OCI-LY7 (cell line): ENCODE results near the gene RPL37A. TPM values are rescaled to one million over a fixed set of nuclear protein-coding genes. Genes with fewer than 3 reads are reported as not detected.

Experiments used
- BruUV-seq: library from RNA; stranded (reverse); fragments of 400-500 nt; replicated peaks from 2 replicates; lab custom pipeline; 2021; lab: Mats Ljungman, UMichigan
- CTCF ChIA-PET: fragments of 300-600 bp; sonication (Branson Sonifier 250); formaldehyde crosslinking; loops from one replicate; lab custom pipeline; 2022; ENCODE audit warnings: antibody characterized with exemption; ENCODE audit not compliant: unreplicated experiment; lab: Charles Lee
- POLR2A ChIA-PET: fragments of 300-600 bp; sonication (Branson Sonifier 250); formaldehyde crosslinking; loops from one replicate; lab custom pipeline; 2022; ENCODE audit warnings: antibody characterized with exemption; lab: Charles Lee
- DNase-seq: peaks from one replicate; pipeline ENCODE4 v3.0.0-alpha.2; 2015; ENCODE audit warnings: low spot score
- H2AFZ ChIP-seq: fragments of 200-600 bp; sonication (generic), shearing (Covaris generic); 2 replicates; pipeline ENCODE4 v1.6.1; 2014; ENCODE audit warnings: mild to moderate bottlenecking, antibody characterized with exemption, low read length, moderate library complexity
- H3K27ac ChIP-seq: fragments of 200-600 bp; sonication (generic); 2 replicates; pipeline ENCODE4 v1.5.1; 2014; ENCODE audit warnings: mixed run types, low read depth, mild to moderate bottlenecking, moderate library complexity, low read length, inconsistent platforms; ENCODE audit not compliant: poor library complexity, severe bottlenecking
- H3K36me3 ChIP-seq: fragments of 200-600 bp; sonication (generic); 2 replicates; pipeline ENCODE4 v1.6.1; 2014; ENCODE audit warnings: mild to moderate bottlenecking, antibody characterized with exemption, low read length, moderate library complexity, mixed read lengths; ENCODE audit not compliant: insufficient read depth
- H3K4me1 ChIP-seq: fragments of 200-600 bp; sonication (generic); 2 replicates; pipeline ENCODE4 v1.5.1; 2014; ENCODE audit warnings: mild to moderate bottlenecking, low read length; ENCODE audit not compliant: insufficient read depth, poor library complexity, severe bottlenecking
- H3K4me2 ChIP-seq: fragments of 200-600 bp; sonication (generic); 2 replicates; pipeline ENCODE4 v1.6.1; 2014; ENCODE audit warnings: mild to moderate bottlenecking, low read length
- H3K4me3 ChIP-seq: fragments of 200-600 bp; sonication (generic); 2 replicates; pipeline ENCODE4 v1.5.1; 2014; ENCODE audit warnings: mild to moderate bottlenecking, low read depth, low read length; ENCODE audit not compliant: poor library complexity, severe bottlenecking
- H3K79me2 ChIP-seq: fragments of 200-600 bp; sonication (generic); 2 replicates; pipeline ENCODE4 v1.6.1; 2016; ENCODE audit warnings: low read depth, mild to moderate bottlenecking, low read length, moderate library complexity, mixed read lengths; ENCODE audit not compliant: insufficient read depth
- H3K9me2 ChIP-seq: fragments of 200-600 bp; sonication (generic); 2 replicates; pipeline ENCODE4 v1.6.1; 2016; ENCODE audit warnings: mild to moderate bottlenecking, low read length, mixed read lengths; ENCODE audit not compliant: insufficient read depth
- H3K9me3 ChIP-seq: fragments of 200-600 bp; sonication (generic); 2 replicates; pipeline ENCODE4 v1.6.1; 2014; ENCODE audit warnings: mild to moderate bottlenecking, mixed run types, low read length, mixed read lengths
- H4K20me1 ChIP-seq: fragments of 200-600 bp; sonication (generic); 2 replicates; pipeline ENCODE4 v1.6.1; 2014; ENCODE audit warnings: mild to moderate bottlenecking, antibody characterized with exemption, low read length, moderate library complexity, mixed read lengths; ENCODE audit not compliant: insufficient read depth
- CTCF ChIP-seq: fragments of 200-600 bp; sonication (generic); conservative IDR thresholded peaks from 2 replicates; pipeline ENCODE4 v1.5.1; 2014; ENCODE audit warnings: mild to moderate bottlenecking, antibody characterized with exemption, low read length, moderate library complexity, mixed read lengths
- EZH2phosphoT487 ChIP-seq: fragments of 200-600 bp; sonication (generic); IDR thresholded peaks from 2 replicates; pipeline ENCODE4 v1.6.1; 2018; ENCODE audit warnings: low read depth, borderline replicate concordance, mild to moderate bottlenecking, mixed run types, antibody characterized with exemption, low read length, moderate library complexity, mixed read lengths
- intact Hi-C: fragments of 100-400 bp; cut with micrococcal nuclease; formaldehyde crosslinking; loops from one replicate; pipeline ENCODE4 v1.10.0; 2022; ENCODE audit not compliant: unreplicated experiment
- total RNA-seq, 2 experiments: library from RNA; depleted of rRNA in 1 of 2; stranded (reverse); fragments of >200 nt in 1 of 2; shearing (Covaris generic) in 1 of 2; gene quantifications; 2 replicates each; pipeline ENCODE4 v1.2.3, GENCODE V29; 2014 to 2022

Gene RPL37A
- total RNA-seq, 2 experiments from 2014 or later: 3,500 to 4,020 TPM

- Histone ChIP-seq H3K4me2 (no peak overlapping the region), H3K9me2 (no peaks in the 10 kb centered on the region), H4K20me1 (no peaks in the 10 kb centered on the region), H3K9me3 (no peaks in the 10 kb centered on the region), H3K4me3 (no peak overlapping the region), H3K79me2 (no peaks in the 10 kb centered on the region), H3K27ac (no peak overlapping the region), H2AFZ (no peak overlapping the region), H3K36me3 (peaks cover 10% of the 10 kb centered on the region), H3K4me1 (no peaks in the 10 kb centered on the region)
- POLR2A ChIA-PET: interaction anchor here (2.2 kb wide), 1 partner anchor 12 kb away, joined by 7 read pairs; the partner anchor contains the start of gene RPL37A
- no peak for DNase-seq
- TF ChIP-seq CTCF (no peak), EZH2phosphoT487 (no peak)
- CTCF ChIA-PET: no interaction called here
- intact Hi-C loops: no loop called here
- BruUV-seq: no TSS peak
These were observed 12.4 kb upstream of the RPL37A start for GRCh38 chr2:216486271-216486670.

GRCh38 chr2:216486708-216487107 is 11.9 kb upstream of the RPL37A start:
- CTCF ChIA-PET: no interaction called here
- no TSS peak for BruUV-seq
- no peaks in the 10 kb centered on the region for H4K20me1 ChIP-seq

More at GRCh38 chr2:216486708-216487107, 11.9 kb upstream of the RPL37A start:
- no peak overlapping the region for H3K4me2 ChIP-seq
- no peak overlapping the region for H3K27ac ChIP-seq
- H2AFZ ChIP-seq: no peak overlapping the region
- intact Hi-C loops: no loop called here
- no peaks in the 10 kb centered on the region for H3K9me2 ChIP-seq
- POLR2A ChIA-PET: interaction anchor here (2.2 kb wide), 1 partner anchor 11 kb away, joined by 7 read pairs; the partner anchor contains the start of gene RPL37A
- no peaks in the 10 kb centered on the region for H3K79me2 ChIP-seq
- no peaks in the 10 kb centered on the region for H3K9me3 ChIP-seq
- no peak for DNase-seq
- peaks cover 10% of the 10 kb centered on the region for H3K36me3 ChIP-seq
- no peak for TF ChIP-seq EZH2phosphoT487
- no peak for TF ChIP-seq CTCF
- H3K4me3 ChIP-seq: no peak overlapping the region
- H3K4me1 ChIP-seq: peaks cover 3% of the 10 kb centered on the region
